ENCODE data around the gene DZIP3.

DNA sequence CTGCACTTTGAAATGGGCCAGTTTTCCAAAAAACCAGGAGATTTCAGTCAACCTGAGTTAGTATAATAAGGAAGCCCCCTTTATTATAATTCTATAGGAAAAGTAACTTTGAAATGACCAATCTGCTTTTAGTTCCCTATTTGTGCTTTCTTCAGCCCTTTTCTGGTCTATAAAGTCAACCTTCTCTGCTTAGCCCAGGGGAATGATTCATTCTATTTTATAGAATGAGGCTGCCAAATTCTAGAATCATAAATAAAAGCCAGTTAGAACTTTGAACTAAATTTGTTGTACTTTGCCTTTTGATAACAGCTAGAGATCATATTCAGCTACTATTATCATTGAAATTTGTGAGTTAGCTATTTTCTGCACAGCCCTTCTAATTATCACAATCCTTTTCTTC is 25.0 kb upstream of the DZIP3 start:
- TF ChIP-seq CTCF (IDR thresholded peaks at IDR 0.05) (no peak), POLR2A (IDR thresholded peaks at IDR 0.05) (no peak)

Data from right lobe of liver (tissue), 4 donors.